ENCODE results near the gene PSMG4. TPM values are rescaled to one million over a fixed set of nuclear protein-coding genes. Genes with fewer than 3 reads are reported as not detected.

Gene PSMG4
- total RNA-seq, 1 experiment from 2014 or later = 29.3 TPM

DNA sequence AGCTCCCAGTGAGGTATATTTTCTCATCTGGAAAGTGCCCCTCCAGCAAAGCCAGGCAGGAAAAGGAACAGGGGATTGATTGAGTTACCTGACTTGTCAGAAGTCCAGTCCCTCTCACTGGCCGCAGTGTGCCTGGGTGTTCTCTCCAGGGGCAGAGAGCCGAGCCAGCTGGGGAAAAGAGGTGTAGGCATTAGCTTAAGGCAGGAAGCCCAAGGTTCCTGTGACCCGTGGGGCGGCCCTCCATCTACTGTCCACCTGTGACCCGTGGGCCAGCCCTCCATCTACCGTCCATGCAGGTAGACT is 2.7 kb downstream of the PSMG4 start:
- H3T11ph ChIP-seq (ENCODE audit: low read length) = no peak overlapping the region
- no peak overlapping the region for H3K4ac ChIP-seq (ENCODE audit: low read depth, low read length)
- H2BK120ac ChIP-seq (ENCODE audit: low read depth, low read length, poor library complexity, severe bottlenecking) = no peak overlapping the region
- Mint-ChIP-seq H3K4me1 (peaks cover 18 to 19% of the 10 kb centered on the region in 2 experiments), H3K4me3 (peak overlapping the region in 1 of 2 experiments; percentile 96; a peak in 1 of 5 replicates), H3K27ac (peak overlapping the region in 1 of 3 experiments; percentile 21; a peak in 1 of 7 replicates), H3K27me3 (ENCODE audit: low read depth) (peaks cover 7% of the 10 kb centered on the region), H3K9me3 (no peaks in the 10 kb centered on the region), H3K36me3 (ENCODE audit: insufficient read depth in 1 of 3, low read depth in 3 of 3) (peaks cover 18 to 38% (median 29%) of the 10 kb centered on the region in 3 experiments)
- H3K79me1 ChIP-seq (ENCODE audit: insufficient read depth, low read depth, low read length, poor library complexity, severe bottlenecking) = peaks cover 8% of the 10 kb centered on the region
- H4K5ac ChIP-seq (ENCODE audit: insufficient read length, low read depth, low read length) = no peak overlapping the region
- DNase-seq = no peak
- H3K14ac ChIP-seq (ENCODE audit: insufficient read depth, low read length) = no peak overlapping the region
- H2AFZ ChIP-seq (ENCODE audit: low read length) = no peak overlapping the region
- no peak overlapping the region for H2BK20ac ChIP-seq (ENCODE audit: low read depth, low read length, poor library complexity, severe bottlenecking)
- H2BK5ac ChIP-seq (ENCODE audit: insufficient read length, low read length) = no peak overlapping the region
- H3K56ac ChIP-seq (ENCODE audit: insufficient read length, low read depth, low read length) = no peak overlapping the region
- no peak overlapping the region for H3K27ac ChIP-seq (ENCODE audit: insufficient read length, low read depth, low read length)
- H2BK12ac ChIP-seq (ENCODE audit: insufficient read length, low read depth, low read length) = no peak overlapping the region
- H3K23me2 ChIP-seq (ENCODE audit: insufficient read length, low read depth, low read length, poor library complexity, severe bottlenecking) = peaks cover 8% of the 10 kb centered on the region
- TF ChIP-seq, protein P1, sequence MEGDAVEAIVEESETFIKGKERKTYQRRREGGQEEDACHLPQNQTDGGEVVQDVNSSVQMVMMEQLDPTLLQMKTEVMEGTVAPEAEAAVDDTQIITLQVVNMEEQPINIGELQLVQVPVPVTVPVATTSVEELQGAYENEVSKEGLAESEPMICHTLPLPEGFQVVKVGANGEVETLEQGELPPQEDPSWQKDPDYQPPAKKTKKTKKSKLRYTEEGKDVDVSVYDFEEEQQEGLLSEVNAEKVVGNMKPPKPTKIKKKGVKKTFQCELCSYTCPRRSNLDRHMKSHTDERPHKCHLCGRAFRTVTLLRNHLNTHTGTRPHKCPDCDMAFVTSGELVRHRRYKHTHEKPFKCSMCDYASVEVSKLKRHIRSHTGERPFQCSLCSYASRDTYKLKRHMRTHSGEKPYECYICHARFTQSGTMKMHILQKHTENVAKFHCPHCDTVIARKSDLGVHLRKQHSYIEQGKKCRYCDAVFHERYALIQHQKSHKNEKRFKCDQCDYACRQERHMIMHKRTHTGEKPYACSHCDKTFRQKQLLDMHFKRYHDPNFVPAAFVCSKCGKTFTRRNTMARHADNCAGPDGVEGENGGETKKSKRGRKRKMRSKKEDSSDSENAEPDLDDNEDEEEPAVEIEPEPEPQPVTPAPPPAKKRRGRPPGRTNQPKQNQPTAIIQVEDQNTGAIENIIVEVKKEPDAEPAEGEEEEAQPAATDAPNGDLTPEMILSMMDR (conservative IDR thresholded peaks at IDR 0.05) = no peak
- no peak overlapping the region for H4K8ac ChIP-seq (replicated peaks; ENCODE audit: insufficient read length, low read depth, low read length)
- no peaks in the 10 kb centered on the region for H3K27me3 ChIP-seq (ENCODE audit: insufficient read depth, low read length)
- no peak overlapping the region for H2AK5ac ChIP-seq (ENCODE audit: insufficient read length, low read length)
- H3K23ac ChIP-seq (ENCODE audit: insufficient read length, low read depth, low read length) = no peak overlapping the region
- H4K20me1 ChIP-seq (ENCODE audit: control insufficient read depth, insufficient read depth, insufficient read length) = no peaks in the 10 kb centered on the region
- no peak overlapping the region for H2BK15ac ChIP-seq (ENCODE audit: low read depth, low read length)
- H3K9ac ChIP-seq (ENCODE audit: extremely low read depth, insufficient read length, low read length) = no peak overlapping the region
- peaks cover 29% of the 10 kb centered on the region; the same call in 1 of the 2 replicates for H3K79me2 ChIP-seq (ENCODE audit: insufficient read depth, low read length)
- no peak overlapping the region for H3K4me2 ChIP-seq (ENCODE audit: insufficient read depth, insufficient read length, low read length)
- H3K18ac ChIP-seq (ENCODE audit: insufficient read length, low read depth, low read length) = no peak overlapping the region
- H3K4me1 ChIP-seq (ENCODE audit: insufficient read depth, low read length) = no peaks in the 10 kb centered on the region; the same call in 1 of the 2 replicates
- no peak overlapping the region for H4K91ac ChIP-seq (ENCODE audit: insufficient read length, low read depth, low read length)
- WGBS (ENCODE audit: extremely low coverage, insufficient read length, low lambda C conversion rate) = no CpG with 5 or more reads among the region's 6 CpGs
- H3K9me3 ChIP-seq (ENCODE audit: control insufficient read depth, low read depth, low read length) = no peaks in the 10 kb centered on the region
